OCI-LY3 (cell line): ENCODE data around the gene SLC19A1.

Source experiments
- CTCF ChIP-seq: fragments of 200-600, 300-600 bp; sonication (generic); IDR thresholded peaks from 2 replicates; pipeline ENCODE4 v1.5.1; 2014; ENCODE audit warnings: antibody characterized with exemption, low read length, low read depth
- EZH2phosphoT487 ChIP-seq: fragments of 200-600 bp; shearing (Covaris generic); IDR thresholded peaks from 2 replicates; pipeline ENCODE4 v1.6.1; 2018; ENCODE audit warnings: antibody characterized with exemption, mixed run types, low read depth

DNA sequence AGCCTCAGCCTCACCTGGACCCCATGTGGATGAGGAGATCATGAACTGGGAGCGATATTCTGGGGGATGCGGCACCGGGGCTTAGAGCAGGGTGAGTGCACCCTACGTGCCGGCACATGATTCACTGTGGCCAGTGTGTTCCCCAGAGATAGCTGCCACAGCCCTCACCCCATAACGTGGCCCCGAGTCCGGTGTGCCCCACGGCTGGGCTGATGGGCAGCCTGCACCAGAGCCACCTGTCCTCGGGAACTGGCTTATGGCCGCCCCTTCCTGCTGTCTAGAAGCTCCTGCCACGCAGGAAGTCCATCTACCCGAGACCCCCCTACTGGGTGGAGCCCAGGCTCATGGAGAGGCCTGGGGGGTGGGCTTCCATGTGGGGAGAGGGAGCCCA, 39.1 kb upstream of the SLC19A1 start:
- TF ChIP-seq CTCF: no peak
- TF ChIP-seq EZH2phosphoT487: no peak
